ENCODE results near the gene HOXA4. TPM values are rescaled to one million over a fixed set of nuclear protein-coding genes. Genes with fewer than 3 reads are reported as not detected.
A peak's percentile ranks its signal among the peaks of the same experiment; 100 is the strongest.

HOXA4 gene
- total and polyA plus RNA-seq, 2 of the 8 experiments (the other 6 are each of a cell fraction or from before 2014, with no cell fraction given) = not detected

DNA sequence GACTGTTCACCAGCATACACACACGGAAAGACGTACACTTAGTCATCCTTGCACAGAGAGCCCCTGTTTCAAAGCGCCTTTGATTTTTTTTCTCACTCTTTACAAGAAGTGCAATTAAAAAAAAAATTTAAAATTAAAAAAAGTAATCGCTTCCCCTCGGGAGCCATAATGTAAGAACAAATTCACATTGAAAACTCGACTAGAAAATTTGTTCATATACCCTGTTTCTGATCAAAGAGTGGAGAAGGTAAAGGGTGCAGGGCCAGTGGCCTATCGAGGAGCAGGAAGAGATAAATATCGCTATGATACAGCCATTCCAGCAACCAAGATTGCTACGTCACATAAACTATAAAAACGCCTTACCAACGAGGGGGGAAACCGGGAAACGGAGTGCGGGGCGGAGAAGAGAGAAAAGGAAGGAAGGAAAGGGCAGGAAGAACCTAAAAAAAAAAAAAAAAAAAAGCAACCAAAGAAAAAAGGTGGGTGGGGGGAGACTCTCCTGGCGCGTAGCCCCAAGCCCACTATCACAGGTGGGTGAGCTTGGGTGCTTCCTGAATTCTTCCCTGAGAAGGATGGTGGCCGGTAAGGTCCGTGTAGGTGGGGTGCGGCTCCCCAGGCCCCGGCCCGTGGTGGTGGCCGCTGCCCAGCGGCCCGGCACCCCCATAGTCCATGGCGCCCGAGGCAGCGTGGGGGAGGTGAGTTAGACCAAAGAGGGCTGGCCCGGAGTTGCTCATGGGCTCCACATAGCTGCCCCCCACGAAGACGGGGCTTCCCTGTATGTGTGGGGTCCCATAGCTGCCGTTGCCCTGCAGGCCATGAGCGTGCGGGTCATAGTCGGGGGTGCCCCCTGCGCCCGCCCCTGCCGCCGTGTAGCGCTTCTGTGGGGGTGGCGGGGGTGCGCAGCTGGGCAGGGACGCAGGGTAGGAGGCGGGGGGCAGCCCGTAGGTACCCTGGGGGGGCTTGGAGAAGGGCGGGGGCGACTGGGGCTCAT is 22.9 kb downstream of the HOXA4 start (continued):
- no peak for TF ChIP-seq SP4 (IDR thresholded peaks at IDR 0.05; ENCODE audit: low read length)
- no peak for TF ChIP-seq CREB1 (IDR thresholded peaks at IDR 0.05)
- TF ChIP-seq TAF1 (IDR thresholded peaks at IDR 0.05; ENCODE audit: low read depth, low read length) = no peak
- TF ChIP-seq POLR2AphosphoS5 (IDR thresholded peaks at IDR 0.05; ENCODE audit: low read depth, low read length) = no peak
- no peak for TF ChIP-seq JUN (IDR thresholded peaks at IDR 0.05; ENCODE audit: low read depth, low read length)
- peak; percentile 89; the same call in 1 of the 2 replicates for TF ChIP-seq CBX8 (IDR thresholded peaks at IDR 0.05; ENCODE audit: borderline replicate concordance, low read depth, low read length)
- TF ChIP-seq KDM4A (IDR thresholded peaks at IDR 0.05; ENCODE audit: low read depth, low read length, severe bottlenecking) = peak; percentile 12
- TF ChIP-seq KDM1A (IDR thresholded peaks at IDR 0.05; ENCODE audit: borderline replicate concordance, low read length) = no peak
- peak; percentile 96 for TF ChIP-seq EZH2 (IDR thresholded peaks at IDR 0.05; ENCODE audit: low read depth, low read length, severe bottlenecking)
- no peak for TF ChIP-seq SIRT6 (IDR thresholded peaks at IDR 0.05; ENCODE audit: low read length)
- TF ChIP-seq RXRA (IDR thresholded peaks at IDR 0.05; ENCODE audit: insufficient read depth, low read depth, low read length) = no peak
- TF ChIP-seq, protein P1, sequence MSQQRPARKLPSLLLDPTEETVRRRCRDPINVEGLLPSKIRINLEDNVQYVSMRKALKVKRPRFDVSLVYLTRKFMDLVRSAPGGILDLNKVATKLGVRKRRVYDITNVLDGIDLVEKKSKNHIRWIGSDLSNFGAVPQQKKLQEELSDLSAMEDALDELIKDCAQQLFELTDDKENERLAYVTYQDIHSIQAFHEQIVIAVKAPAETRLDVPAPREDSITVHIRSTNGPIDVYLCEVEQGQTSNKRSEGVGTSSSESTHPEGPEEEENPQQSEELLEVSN (IDR thresholded peaks at IDR 0.05) = no peak
- TF ChIP-seq, protein P2, sequence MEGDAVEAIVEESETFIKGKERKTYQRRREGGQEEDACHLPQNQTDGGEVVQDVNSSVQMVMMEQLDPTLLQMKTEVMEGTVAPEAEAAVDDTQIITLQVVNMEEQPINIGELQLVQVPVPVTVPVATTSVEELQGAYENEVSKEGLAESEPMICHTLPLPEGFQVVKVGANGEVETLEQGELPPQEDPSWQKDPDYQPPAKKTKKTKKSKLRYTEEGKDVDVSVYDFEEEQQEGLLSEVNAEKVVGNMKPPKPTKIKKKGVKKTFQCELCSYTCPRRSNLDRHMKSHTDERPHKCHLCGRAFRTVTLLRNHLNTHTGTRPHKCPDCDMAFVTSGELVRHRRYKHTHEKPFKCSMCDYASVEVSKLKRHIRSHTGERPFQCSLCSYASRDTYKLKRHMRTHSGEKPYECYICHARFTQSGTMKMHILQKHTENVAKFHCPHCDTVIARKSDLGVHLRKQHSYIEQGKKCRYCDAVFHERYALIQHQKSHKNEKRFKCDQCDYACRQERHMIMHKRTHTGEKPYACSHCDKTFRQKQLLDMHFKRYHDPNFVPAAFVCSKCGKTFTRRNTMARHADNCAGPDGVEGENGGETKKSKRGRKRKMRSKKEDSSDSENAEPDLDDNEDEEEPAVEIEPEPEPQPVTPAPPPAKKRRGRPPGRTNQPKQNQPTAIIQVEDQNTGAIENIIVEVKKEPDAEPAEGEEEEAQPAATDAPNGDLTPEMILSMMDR (IDR thresholded peaks at IDR 0.05; ENCODE audit: control extremely low read depth in 1 of 3, insufficient read depth in 1 of 3, low read depth in 1 of 3, low read length in 3 of 3) = no peak
- no peak for TF ChIP-seq ASH2L (IDR thresholded peaks at IDR 0.05; ENCODE audit: low read length)
- TF ChIP-seq, protein P3, sequence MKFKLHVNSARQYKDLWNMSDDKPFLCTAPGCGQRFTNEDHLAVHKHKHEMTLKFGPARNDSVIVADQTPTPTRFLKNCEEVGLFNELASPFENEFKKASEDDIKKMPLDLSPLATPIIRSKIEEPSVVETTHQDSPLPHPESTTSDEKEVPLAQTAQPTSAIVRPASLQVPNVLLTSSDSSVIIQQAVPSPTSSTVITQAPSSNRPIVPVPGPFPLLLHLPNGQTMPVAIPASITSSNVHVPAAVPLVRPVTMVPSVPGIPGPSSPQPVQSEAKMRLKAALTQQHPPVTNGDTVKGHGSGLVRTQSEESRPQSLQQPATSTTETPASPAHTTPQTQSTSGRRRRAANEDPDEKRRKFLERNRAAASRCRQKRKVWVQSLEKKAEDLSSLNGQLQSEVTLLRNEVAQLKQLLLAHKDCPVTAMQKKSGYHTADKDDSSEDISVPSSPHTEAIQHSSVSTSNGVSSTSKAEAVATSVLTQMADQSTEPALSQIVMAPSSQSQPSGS (IDR thresholded peaks at IDR 0.05; ENCODE audit: low read length) = no peak
- TF ChIP-seq SP1 (IDR thresholded peaks at IDR 0.05; ENCODE audit: low read depth, low read length) = no peak
- no peak for TF ChIP-seq SAP30 (IDR thresholded peaks at IDR 0.05; ENCODE audit: insufficient read depth, insufficient replicate concordance, low read length)
- TF ChIP-seq HDAC6 (IDR thresholded peaks at IDR 0.05; ENCODE audit: low read depth, low read length) = no peak
- no peak for TF ChIP-seq JUND (IDR thresholded peaks at IDR 0.05; ENCODE audit: low read length)
